A549 (cell line): ENCODE data around the gene GABRA5.

ENCODE experiments used
- POLR2A ChIP-seq: IDR thresholded peaks from 2 replicates; pipeline ENCODE4 v1.6.1; 2012; ENCODE audit warnings: mild to moderate bottlenecking, low read length
- POLR2AphosphoS2 ChIP-seq: conservative IDR thresholded peaks from 2 replicates; pipeline ENCODE4 v1.6.1; 2012; ENCODE audit warnings: low read length, improper control_type of control experiment, inconsistent platforms
- RCOR1 ChIP-seq: fragments of 150-350 bp; IDR thresholded peaks from 2 replicates; pipeline ENCODE4 v1.6.1; 2014; ENCODE audit warnings: antibody characterized with exemption, low read length, low read depth
- RNF2 ChIP-seq: fragments of 200-600 bp; sonication (generic); IDR thresholded peaks from 2 replicates; pipeline ENCODE4 v1.6.1; 2016; ENCODE audit warnings: low read depth, mild to moderate bottlenecking, antibody characterized with exemption, moderate library complexity, borderline replicate concordance
- ZFP36 ChIP-seq: fragments of 450-650 bp; IDR thresholded peaks from 2 replicates; pipeline ENCODE4 v1.6.1; 2014; ENCODE audit warnings: borderline replicate concordance; ENCODE audit not compliant: partially characterized antibody
- ZSCAN20 ChIP-seq: fragments of 250-450 bp; sonication (Bioruptor Pico); IDR thresholded peaks from 2 replicates; pipeline ENCODE4 v1.8.0; 2022; ENCODE audit warnings: mild to moderate bottlenecking, moderate library complexity
- TF ChIP-seq, protein P1 (sequence below): fragments of >200 bp; sonication (Bioruptor Twin); formaldehyde crosslinking; IDR thresholded peaks from 3 replicates; pipeline ENCODE4 v1.5.1; 2016
- TF ChIP-seq, protein P2 (sequence below): fragments of 450-650 bp; IDR thresholded peaks from 2 replicates; pipeline ENCODE4 v1.6.1; 2014; ENCODE audit warnings: antibody characterized with exemption

DNA sequence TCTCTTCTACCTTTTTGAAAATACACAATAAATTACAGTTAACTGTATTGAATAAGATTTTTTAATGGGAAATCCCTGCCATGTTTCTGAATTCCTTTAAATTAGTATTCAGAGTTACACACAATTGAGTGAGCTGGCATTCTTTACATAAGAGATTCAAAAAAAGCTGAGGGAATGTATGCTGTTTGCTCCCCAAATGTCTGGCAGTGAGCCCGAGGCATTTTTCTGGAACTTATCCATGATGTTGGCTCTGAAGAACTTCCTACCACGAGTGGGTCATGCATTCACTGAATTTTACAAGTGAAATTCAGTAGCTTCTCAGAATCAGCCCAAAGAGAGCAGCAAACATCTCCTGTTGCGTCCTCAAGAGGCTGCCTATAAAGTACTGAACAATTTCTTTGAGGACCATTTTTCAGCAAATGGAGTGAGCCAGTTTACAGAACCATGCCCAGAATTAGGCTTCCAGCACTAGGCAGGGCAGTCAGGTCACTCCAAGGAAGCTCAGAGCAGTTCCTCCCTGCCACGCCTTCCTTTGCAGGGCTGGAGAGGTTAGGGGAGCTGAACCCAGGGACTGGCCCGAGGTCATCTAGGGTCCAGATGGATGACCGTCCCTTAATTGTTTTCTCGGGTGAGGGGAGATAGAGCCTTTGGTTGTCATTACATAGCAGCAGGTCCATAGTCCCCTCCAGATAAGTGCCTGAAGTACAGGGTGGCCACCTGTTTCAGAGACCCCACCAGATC, 21.2 kb downstream of the GABRA5 start:
- TF ChIP-seq, protein P1, sequence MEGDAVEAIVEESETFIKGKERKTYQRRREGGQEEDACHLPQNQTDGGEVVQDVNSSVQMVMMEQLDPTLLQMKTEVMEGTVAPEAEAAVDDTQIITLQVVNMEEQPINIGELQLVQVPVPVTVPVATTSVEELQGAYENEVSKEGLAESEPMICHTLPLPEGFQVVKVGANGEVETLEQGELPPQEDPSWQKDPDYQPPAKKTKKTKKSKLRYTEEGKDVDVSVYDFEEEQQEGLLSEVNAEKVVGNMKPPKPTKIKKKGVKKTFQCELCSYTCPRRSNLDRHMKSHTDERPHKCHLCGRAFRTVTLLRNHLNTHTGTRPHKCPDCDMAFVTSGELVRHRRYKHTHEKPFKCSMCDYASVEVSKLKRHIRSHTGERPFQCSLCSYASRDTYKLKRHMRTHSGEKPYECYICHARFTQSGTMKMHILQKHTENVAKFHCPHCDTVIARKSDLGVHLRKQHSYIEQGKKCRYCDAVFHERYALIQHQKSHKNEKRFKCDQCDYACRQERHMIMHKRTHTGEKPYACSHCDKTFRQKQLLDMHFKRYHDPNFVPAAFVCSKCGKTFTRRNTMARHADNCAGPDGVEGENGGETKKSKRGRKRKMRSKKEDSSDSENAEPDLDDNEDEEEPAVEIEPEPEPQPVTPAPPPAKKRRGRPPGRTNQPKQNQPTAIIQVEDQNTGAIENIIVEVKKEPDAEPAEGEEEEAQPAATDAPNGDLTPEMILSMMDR = no peak
- TF ChIP-seq RNF2 = no peak
- no peak for TF ChIP-seq POLR2A
- TF ChIP-seq RCOR1 = no peak
- TF ChIP-seq POLR2AphosphoS2 = no peak
- TF ChIP-seq, protein P2, sequence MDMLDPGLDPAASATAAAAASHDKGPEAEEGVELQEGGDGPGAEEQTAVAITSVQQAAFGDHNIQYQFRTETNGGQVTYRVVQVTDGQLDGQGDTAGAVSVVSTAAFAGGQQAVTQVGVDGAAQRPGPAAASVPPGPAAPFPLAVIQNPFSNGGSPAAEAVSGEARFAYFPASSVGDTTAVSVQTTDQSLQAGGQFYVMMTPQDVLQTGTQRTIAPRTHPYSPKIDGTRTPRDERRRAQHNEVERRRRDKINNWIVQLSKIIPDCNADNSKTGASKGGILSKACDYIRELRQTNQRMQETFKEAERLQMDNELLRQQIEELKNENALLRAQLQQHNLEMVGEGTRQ = no peak
- no peak for TF ChIP-seq ZFP36
- no peak for TF ChIP-seq ZSCAN20
